ENCODE results near the gene PCDHGA3.
"Not testable (repeated sequence)": the region's sequence is repeated elsewhere in the genome, so short reads cannot be mapped to it uniquely, and the experiment has no call there.

DNA sequence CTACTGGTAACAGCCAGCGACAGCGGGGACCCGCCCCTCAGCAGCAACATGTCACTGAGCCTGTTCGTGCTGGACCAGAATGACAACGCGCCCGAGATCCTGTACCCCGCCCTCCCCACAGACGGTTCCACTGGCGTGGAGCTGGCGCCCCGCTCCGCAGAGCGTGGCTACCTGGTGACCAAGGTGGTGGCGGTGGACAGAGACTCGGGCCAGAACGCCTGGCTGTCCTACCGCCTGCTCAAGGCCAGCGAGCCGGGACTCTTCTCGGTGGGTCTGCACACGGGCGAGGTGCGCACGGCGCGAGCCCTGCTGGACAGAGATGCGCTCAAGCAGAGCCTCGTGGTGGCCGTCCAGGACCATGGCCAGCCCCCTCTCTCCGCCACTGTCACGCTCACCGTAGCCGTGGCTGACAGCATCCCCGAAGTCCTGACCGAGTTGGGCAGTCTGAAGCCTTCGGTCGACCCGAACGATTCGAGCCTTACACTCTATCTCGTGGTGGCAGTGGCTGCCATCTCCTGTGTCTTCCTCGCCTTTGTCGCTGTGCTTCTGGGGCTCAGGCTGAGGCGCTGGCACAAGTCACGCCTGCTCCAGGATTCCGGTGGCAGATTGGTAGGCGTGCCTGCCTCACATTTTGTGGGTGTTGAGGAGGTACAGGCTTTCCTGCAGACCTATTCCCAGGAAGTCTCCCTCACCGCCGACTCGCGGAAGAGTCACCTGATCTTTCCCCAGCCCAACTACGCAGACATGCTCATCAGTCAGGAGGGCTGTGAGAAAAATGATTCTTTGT lies 51.0 kb downstream of the PCDHGA3 start:
- TF ChIP-seq, protein P1, sequence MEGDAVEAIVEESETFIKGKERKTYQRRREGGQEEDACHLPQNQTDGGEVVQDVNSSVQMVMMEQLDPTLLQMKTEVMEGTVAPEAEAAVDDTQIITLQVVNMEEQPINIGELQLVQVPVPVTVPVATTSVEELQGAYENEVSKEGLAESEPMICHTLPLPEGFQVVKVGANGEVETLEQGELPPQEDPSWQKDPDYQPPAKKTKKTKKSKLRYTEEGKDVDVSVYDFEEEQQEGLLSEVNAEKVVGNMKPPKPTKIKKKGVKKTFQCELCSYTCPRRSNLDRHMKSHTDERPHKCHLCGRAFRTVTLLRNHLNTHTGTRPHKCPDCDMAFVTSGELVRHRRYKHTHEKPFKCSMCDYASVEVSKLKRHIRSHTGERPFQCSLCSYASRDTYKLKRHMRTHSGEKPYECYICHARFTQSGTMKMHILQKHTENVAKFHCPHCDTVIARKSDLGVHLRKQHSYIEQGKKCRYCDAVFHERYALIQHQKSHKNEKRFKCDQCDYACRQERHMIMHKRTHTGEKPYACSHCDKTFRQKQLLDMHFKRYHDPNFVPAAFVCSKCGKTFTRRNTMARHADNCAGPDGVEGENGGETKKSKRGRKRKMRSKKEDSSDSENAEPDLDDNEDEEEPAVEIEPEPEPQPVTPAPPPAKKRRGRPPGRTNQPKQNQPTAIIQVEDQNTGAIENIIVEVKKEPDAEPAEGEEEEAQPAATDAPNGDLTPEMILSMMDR (IDR thresholded peaks at IDR 0.05) = not testable (repeated sequence)
- TF ChIP-seq POLR2A (IDR thresholded peaks at IDR 0.05) = not testable (repeated sequence)
